ENCODE measurements around the gene MYCBP.

Gene MYCBP

DNA sequence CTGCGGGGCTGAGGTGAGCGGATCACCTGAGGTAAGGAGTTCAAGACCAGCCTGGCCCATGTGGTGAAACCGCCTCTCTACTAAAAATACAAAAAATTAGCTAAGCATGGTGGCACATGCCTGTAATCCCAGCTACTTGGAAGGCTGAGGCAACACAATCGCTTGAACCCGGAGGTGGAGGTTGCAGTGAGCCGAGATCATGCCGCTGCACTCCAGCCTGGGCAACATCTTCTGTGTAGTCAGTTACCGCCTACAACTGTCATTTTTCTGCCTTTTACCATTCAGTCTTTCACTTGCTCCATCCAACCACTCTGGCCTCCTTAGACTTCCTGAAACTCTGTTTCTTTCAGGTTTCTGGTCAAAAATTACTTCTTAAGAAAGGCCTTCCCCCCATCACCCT lies 2.2 kb downstream of the MYCBP start:
- TF ChIP-seq, protein P1, sequence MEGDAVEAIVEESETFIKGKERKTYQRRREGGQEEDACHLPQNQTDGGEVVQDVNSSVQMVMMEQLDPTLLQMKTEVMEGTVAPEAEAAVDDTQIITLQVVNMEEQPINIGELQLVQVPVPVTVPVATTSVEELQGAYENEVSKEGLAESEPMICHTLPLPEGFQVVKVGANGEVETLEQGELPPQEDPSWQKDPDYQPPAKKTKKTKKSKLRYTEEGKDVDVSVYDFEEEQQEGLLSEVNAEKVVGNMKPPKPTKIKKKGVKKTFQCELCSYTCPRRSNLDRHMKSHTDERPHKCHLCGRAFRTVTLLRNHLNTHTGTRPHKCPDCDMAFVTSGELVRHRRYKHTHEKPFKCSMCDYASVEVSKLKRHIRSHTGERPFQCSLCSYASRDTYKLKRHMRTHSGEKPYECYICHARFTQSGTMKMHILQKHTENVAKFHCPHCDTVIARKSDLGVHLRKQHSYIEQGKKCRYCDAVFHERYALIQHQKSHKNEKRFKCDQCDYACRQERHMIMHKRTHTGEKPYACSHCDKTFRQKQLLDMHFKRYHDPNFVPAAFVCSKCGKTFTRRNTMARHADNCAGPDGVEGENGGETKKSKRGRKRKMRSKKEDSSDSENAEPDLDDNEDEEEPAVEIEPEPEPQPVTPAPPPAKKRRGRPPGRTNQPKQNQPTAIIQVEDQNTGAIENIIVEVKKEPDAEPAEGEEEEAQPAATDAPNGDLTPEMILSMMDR (IDR thresholded peaks at IDR 0.05; ENCODE audit: control extremely low read depth, extremely low read depth, low read depth, missing control alignments) = no peak
- CTCF ChIA-PET = interaction anchor here (1.0 to 4.0 kb wide), 2 partner anchors 10 to 14 kb away, joined by 3 to 12 read pairs; no protein-coding TSS in a partner anchor
- no peak for DNase-seq (ENCODE audit: extremely low spot score)
- POLR2A ChIA-PET = no interaction called here

DNA sequence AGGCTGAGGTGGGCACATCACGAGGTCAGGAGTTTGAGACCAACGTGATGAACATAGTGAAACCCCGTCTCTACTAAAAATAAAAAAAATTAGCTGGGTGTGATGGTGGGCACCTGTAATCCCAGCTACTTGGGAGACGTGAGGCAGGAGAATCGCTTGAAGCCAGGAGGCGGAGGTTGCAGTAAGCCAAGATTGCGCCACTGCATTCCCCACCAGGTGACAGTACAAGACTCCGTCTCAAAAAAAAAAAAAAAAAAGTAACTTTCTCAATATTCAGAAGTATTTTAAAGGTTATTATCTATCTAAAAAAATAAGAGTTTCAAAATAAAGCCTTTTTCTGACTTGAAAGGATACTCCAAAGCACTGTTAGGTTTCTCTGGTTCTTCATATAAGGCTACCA lies 5.9 kb downstream of the MYCBP start:
- no peak for DNase-seq (ENCODE audit: extremely low spot score)
- ChIA-PET CTCF (interaction anchor here (1.3 kb wide), 1 partner anchor 10 kb away, joined by 3 read pairs; no protein-coding TSS in a partner anchor), POLR2A (no interaction called here)
- TF ChIP-seq, protein P1 (IDR thresholded peaks at IDR 0.05; ENCODE audit: control extremely low read depth, extremely low read depth, low read depth, missing control alignments) = no peak

DNA sequence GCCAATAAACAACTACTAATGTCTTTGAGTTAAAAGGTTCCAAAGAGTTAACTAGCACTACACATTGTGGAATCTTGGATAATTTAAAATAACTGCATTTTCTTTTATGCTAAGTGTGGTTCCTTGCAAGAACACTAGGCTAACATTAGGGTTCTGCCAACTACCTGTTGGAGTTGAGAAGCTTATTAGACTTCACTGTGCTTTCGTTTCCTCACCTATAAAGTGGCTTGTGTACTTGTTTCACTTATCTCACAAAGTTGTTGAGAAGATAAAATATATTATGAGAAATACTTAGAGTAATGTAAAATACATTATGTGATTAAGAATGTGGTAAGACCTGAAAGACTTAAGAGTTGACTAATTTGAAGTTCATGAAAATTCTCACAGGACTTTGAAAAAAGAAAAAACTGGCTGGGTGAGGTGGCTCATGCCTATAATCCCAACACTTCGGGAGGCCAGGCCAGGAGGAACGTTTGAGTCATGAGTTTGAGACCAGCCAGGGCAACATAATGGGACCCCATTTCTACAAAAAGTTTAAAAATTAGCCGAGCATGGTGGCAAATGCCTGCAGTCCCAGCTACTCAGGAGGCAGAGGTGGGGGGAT lies 7.9 kb downstream of the MYCBP start:
- ChIA-PET CTCF (no interaction called here), POLR2A (no interaction called here)
- no peak for DNase-seq (ENCODE audit: extremely low spot score)
- TF ChIP-seq, protein P1 (IDR thresholded peaks at IDR 0.05; ENCODE audit: control extremely low read depth, extremely low read depth, low read depth, missing control alignments) = no peak

DNA sequence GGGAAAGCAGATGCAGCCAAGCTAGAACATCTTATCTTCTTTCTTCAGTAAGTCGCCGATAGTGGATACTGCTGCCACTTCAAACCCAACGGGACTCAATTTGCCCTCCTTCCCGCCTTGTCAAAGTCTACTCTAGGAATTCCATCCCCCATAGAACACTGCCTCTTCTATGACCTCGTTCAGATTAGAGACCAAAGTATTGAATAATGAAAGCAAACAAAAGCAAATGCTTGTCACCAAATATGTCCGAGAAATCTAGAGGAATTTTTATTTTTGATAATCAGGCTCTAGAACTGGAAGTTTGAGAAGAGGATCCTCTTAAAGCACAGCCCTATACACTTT lies 12.7 kb downstream of the MYCBP start:
- ChIA-PET POLR2A (no interaction called here), CTCF (interaction anchor here (3.1 kb wide), 1 partner anchor 13 kb away, joined by 12 read pairs; the partner anchor contains the start of gene MYCBP)
- TF ChIP-seq, protein P1 (IDR thresholded peaks at IDR 0.05; ENCODE audit: control extremely low read depth, extremely low read depth, low read depth, missing control alignments) = no peak
- no peak for DNase-seq (ENCODE audit: extremely low spot score)

DNA sequence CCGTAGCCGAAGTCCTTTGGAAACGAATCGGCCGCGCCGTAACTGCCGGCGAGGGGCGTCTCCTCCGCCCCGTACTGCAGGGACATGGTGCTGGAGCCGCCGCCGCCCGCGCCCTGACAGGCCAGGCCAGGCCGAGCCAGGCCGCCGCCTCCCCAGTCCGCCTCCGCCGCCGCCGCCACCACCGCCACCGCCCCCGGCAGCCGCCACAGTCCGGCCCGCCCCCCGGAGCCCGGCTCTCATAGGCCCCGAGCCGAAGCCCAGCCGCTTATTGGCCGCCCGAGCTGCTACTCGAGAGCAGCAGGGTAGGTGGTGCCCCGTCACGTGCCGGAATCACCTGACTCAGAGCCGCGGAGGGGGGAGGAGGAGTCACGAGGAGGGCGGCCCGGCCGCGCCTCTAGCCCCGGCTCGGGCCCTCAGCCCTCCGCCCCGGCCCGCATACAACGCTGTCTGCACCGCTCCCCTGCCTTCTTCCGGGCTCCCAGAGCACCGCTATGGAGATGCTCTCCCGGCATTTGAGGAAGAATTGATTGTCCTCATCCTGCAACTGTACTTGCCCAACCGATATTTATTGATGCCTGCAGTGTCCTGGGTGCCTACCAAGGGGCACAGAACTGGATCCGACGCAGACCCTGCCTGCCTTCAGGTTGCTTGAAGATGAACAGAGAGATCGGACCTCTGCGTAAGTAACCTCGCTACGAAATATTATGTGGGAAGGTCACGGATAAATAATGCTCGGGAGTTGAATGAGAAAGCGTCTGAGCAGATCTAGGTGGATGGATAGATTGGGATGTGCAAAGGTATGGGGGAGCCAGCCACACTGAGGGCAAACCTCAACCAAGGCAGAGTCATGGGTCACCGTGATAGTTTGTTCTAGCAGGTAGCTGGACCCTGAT lies 13.3 kb downstream of the MYCBP start, which contains the start of gene RRAGC:
Gene RRAGC, minus strand, starts transcription at position 212 of the 893 bp plus-strand sequence. Its CDS starts 126 bp downstream, at position 86.
- CTCF ChIA-PET = interaction anchor here (1.2 to 3.1 kb wide), 2 partner anchors 12 to 13 kb away, joined by 3 to 12 read pairs; partner anchors contain the start of gene MYCBP
- TF ChIP-seq, protein P1 (IDR thresholded peaks at IDR 0.05; ENCODE audit: control extremely low read depth, extremely low read depth, low read depth, missing control alignments) = no peak
- POLR2A ChIA-PET = interaction anchor here (1.0 kb wide), 1 partner anchor 17 kb away, joined by 3 read pairs; no protein-coding TSS in a partner anchor

DNA sequence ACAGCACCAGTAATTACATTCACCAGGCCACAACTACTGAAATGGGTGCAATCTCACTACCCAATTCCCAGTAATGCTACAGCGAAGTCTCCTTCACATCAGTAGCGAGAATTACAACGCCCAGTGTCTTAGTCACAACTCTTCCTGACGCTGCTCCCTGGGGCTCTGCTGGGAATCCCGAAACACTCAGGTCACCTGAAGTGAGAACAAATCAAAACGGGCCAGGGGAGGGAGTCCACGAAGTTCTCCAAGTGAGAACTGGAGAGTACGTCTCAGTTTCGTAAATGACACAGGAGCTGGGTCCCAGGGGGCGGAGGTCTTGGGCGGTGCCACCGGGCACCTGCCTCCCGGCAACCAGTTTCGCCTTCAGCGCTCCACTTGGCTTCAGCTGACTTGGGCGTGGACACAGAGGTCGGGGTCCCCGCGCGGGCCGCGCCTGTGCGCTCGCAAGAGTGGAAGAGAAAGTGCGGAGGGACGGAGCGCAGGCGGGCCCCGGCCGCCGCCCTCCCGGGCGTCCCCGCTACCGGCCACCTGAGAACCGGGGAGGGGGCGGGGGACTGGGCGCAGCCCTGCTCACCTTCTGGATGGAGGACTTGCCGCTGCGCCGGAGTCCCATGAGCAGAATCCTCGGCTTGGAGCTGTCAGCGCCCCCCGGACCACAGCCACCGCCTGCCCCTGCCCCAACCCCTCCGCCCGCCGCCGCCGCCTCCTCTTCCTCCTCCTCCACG lies 14.2 kb downstream of the MYCBP start:
- CTCF ChIA-PET = interaction anchor here (1.2 kb wide), 1 partner anchor 13 kb away, joined by 3 read pairs; no protein-coding TSS in a partner anchor
- DNase-seq (ENCODE audit: extremely low spot score) = peak; percentile 51
- TF ChIP-seq, protein P1 (IDR thresholded peaks at IDR 0.05; ENCODE audit: control extremely low read depth, extremely low read depth, low read depth, missing control alignments) = no peak
- POLR2A ChIA-PET = interaction anchor here (0.5 to 1.0 kb wide), 2 partner anchors 16 to 367 kb away, joined by 3 to 5 read pairs; no protein-coding TSS in a partner anchor

More for the DNA sequence above, 13.3 kb downstream of the MYCBP start, which contains the start of gene RRAGC:
- DNase-seq (ENCODE audit: extremely low spot score) = peak; percentile 100

Measured in GM10248 (cell line).